Right lung (tissue), 5 donors: ENCODE measurements around the gene KCNMA1. TPM values are rescaled to one million over a fixed set of nuclear protein-coding genes. Genes with fewer than 3 reads are reported as not detected.

Experiments
- DNase-seq, 2 donors: peaks; one replicate each; pipeline ENCODE4 v3.0.0-alpha.2; 2013
- polyA plus RNA-seq, 5 donors: library from polyadenylated mRNA; unstranded; fragments of 120-200 nt; gene quantifications; one replicate each; pipeline versions ENCODE4 v1.2.1 to v1.2.3, GENCODE V29; 2013; ENCODE audit warnings: inconsistent platforms in 1 of 5, low replicate concordance in 1 of 5; ENCODE audit not compliant: insufficient read length in 5 of 5, insufficient read depth in 1 of 5

KCNMA1 gene
- polyA plus RNA-seq, 5 donors, result 3.8 to 4.6 (median 4.2) TPM

DNA sequence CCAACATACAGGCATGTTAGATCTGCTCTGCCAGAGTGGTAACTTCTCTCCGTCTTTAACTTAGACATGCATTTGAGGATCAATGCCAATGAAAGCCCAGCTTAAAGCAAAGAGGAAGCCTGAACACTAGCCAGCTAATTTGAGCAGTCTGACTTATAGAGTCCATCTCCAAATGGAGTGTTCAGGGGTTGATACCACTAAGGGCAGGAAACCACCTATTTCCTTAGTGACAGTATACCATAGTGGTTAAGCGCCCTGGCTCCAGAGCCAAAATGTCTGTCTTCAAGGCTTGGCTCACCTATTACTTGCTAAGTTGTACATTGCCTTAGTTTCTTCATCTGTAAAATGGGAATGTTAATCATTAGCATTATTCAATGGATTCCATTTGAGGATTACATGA lies 678.5 kb downstream of the KCNMA1 start:
- no peak for DNase-seq

DNA sequence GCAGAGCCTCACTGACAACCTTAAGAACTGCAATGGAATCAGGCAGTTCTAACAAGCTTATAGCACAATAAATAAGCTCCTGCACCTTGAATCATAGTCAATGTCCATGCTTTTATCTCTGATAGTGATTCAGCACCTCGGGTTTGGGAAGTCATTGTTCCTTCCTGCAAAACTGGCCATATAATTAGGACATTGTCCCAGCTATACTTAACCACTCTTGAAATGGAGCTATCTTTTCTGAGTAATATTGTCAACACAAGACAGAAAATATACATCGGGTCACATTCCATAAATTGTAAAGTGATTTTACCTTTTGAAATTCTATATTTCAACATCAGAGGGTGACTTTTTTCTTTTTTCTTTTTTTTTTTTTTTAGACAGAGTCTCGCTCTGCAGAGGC lies 682.8 kb downstream of the KCNMA1 start:
- no peak for DNase-seq

DNA sequence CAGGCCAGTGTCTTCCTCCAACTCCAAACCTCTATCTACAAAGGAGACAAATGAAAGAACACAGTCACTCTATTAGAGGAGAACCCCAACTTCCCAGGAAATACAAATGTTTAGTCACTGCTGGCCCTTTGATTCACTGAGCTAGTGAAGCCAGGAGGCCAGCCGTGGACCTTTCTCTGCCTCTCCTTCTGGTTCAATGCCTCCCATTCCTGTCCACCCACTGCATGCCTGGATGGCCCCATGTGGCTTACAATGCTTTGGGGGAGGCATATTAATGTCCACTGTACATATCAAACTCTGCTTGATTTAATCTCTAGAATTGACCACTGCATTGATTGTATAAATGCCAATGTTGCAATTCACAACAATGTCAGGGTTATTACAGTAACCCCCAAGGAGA lies 687.3 kb downstream of the KCNMA1 start:
- no peak for DNase-seq

DNA sequence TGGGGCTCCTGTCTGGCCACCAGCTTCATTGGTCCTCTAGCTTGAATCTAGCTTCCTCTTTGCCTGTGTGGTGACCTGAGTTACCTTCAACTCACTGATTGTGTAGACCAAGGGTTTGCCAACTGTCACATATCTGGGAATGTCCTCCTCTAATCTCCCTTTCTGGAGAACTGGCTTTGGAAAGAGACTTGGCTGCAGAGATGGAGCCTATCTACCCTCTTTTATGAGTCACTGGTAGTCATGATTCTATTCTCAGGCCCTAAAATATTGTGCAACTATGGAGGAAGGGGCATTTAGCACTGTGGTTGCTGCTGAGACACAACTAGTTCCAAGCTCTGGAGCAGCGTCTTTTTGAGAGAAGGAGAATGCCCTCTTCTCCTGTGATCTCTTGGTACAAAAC lies 691.3 kb downstream of the KCNMA1 start:
- DNase-seq, result no peak

DNA sequence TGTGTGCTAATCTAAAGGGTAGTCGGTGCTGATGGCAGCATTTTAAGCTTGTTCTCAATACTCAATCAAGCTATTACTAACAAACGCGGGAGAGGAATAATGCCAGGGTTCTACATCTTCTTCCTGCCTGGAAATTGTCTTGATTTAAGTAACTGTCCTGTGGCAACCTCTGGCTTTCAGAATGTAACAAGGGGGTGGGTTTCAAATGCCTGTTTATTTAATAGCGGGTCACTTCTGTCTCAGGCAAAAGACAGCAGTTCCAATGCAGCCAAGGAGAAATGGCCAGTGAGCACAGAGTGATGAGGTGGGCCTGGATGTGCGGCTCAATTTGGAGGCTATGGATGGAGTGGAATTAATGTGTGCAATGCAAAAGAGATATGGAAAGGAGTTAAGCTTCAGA lies 692.4 kb downstream of the KCNMA1 start:
- DNase-seq, result no peak

DNA sequence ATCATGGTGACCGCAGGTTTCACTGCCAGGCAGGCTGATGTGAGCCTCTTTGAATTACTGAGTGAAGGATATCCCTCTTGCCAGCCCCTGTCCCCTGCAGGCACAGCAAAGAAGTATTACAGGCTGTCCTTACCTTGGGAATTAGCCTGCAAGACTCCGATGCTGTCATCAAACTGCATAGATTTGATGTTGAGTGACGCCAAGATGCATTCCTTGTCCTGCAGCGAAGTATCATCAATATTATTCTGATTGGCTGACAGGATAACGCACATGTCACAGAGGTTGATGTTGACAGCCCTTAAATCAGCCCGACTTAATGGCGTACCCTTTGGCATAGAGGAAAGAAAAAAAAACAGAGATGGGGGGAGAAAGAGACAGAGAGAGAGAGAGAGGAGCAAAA lies 693.0 kb downstream of the KCNMA1 start:
- DNase-seq, result no peak

DNA sequence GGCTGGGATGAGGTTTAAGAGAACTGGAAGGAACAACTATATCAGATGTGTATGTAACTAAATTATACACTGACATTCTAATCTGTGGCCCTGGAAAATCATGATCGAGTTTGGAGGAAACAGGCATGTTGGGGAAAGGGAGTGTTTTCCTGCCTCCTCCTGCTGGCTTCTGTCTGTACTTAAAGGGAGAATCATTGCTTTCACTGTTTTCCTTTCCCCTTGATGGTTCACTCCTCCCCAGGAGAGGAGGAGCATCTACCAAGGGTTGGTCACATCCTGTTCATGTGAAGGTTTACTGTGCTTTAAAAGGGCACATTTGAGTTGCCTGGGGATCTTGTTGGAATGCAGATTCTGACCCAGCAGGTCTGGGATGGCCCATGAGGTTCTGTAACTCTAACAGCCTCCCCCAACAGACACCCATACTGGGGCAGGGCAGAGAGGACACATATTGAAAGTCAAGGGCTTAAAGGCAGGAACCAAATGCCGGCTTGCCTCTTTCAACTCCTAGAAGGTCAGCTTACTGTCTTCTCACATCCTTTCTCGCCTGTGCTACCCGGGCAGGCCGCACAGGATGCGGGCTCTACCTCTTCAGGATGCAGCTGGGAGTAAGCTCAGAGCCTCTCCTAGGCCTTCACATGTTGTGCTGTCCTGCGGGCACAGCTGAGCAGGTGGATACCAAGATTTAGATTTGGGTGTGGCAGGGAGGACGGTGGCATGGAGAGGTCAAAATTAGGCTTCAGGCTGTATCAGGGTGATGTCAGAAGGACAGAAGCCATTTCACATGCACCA lies 694.8 kb downstream of the KCNMA1 start:
- DNase-seq, result no peak

DNA sequence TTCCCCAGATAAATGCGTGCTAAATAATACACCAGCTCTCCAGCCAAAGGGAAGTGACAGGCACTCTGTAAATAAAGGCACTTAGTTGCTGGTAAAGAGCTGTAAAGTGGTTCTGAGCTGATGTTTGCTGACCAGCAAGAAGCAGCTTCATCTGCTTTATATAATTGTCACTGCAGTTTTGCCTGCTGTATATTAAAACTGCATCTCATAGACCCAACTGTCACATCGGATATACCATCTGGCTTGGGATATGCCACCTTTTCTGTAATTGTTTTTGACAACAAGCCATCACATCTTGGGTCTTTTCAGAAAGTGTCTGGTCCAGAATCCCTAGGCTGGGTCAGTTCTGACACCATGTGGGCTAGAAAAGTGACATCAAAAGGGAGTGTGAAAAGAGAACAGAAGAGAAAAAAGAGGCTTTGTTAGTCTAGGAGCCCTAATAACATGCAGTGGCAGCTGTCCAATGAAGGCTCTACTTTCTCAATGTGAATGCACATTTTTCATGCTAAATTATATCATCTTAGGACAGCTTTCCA lies 697.6 kb downstream of the KCNMA1 start:
- peak in 1 of 2 donors; percentile 30 for DNase-seq

DNA sequence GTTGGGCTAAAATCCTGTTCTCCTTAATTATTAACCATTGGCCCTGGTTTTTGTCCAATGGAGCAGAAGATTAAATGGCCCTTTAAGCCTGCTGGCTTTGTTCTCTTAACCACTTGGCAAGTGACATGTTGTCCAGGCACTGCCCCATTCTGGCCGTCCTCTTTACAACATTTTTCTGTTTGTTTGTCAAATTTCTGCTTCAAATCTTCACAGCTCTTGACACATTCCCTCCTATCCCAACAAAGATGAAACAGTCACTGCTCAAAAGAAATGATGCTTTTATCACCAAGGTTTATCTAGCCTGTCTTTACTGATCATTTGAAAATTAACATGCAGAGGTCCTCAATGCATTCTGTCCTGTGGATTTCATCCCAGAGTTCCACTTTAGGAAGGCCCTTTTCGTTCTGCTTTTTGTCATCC lies 700.4 kb downstream of the KCNMA1 start:
- no peak for DNase-seq

DNA sequence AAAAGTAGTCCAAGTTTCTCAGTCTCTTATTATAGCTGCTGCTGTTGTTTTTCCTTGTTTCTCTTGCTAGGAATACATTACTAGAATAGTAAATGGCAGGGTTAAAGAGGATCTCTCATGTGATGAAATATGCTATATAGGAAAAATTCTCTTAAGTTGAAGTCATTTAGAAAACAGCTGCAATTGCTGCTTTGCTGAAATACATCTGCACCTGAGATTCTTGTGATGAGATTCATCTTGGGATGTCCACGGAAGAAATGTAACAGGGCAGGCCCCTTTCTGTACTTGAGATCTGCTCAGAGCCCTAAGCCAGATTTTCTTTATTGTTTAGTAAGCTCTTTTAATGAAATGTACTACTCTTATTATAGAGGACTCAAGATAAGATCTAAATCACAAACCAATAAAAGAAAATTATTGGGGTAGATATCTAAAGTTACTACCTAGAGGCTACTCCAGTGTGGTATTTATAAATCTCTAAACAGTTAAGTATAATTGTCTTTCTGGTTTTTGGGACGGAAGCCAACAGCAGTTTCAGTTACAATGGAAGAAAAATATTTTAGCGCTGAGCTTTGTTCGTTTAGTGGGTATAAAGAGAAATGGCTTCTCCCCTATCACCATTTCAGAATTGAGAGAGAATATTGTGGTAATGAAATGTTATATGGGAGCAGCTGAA lies 701.5 kb downstream of the KCNMA1 start:
- no peak for DNase-seq

DNA sequence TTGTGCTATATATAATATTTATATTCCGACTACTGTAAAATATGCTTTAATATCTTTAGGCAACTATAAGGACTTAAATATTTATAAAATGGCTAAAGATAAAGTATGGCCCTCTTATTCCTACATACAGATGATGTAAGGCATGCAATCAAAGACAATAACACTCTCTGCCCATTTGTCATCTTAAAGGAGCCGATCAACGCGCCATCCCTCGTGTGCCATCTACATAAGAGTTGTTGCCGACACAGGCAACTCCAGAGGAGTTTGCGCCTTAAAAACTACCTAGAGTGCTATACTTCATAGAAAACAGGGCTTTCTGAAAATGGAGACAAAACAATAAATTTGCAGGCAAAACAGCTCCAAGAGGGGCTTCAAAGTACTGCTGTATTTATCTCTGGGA lies 709.0 kb downstream of the KCNMA1 start:
- DNase-seq, result no peak

DNA sequence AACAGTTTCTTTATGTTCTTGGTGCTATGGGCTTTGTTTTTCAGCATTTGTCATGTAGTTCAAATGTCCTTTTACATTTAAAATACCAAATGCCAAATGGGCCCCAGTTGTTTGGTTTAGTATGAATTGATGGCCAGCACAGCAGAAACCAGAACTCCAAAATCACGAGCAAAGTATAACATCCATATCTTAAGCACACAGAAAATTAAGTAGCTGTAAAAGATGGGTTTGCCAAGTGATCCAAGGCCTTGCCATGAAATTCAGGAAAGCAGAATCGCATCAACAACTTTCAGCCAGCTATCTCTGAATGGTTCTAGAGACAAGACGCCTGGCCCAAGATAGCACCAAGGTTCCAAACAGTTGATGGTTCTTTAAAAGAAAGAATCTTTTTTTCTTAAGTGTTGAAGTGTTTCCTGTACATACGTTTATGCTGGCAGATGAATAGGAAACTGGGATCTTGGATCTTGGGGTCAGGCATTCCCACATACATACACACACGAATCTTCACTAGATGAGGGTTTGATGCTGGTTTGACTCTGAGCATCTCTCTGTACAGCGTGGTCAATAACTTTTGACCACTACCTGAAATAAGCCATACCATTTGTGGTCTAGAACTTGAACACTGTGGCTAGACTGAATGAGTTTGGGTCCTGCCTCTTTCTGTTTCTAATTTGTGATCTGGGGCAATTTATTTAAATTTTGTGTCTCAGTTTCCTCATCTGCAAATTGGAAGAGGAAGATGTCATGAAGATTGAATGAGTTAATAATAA lies 711.8 kb downstream of the KCNMA1 start:
- no peak for DNase-seq

DNA sequence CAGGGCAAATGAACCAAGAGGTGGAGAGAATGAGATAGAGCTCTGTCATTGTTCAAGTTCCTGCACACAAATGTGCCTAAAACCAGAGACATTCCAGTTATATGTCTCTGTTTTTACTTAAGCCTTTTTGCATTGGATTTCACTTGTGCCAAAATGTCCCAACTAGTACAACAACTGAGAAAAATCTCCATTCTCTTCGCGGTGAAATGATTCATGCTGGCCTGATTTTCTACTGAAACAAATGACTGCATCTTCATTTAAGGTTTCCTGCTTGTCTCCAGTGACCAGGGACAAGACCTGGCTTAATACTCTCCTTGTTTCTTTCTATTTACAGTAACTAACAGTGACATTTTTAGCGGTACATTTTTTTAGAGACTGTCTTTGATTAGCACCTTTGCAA lies 714.9 kb downstream of the KCNMA1 start:
- no peak for DNase-seq

DNA sequence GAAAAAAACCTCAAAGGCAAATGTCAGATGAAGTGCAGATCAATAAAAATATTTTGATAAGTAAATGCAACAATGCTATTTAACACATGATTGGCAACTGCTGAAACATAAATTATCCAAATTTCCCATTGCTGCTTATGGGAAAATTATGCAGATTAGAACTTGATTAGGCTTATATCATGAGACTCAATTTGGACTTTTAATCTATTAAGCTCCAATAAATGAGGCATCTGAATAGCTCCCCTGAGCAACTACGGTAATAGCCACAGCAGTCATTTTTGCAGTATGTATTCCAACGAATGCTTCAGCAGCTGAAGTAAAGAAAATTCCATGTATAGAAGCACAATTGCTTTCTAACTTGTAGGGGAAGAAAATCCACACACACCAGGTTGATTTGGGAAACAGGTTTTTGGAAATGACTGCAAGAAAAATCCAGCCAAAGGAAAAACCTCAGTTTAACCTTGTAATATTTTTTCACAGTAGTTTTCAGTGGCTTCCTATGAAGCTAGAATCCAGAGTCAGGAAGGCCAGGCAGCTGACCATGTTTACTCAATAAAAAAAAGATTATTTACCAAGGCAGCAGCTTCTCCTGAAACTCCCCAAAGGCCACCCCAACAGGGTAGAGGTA lies 716.1 kb downstream of the KCNMA1 start:
- no peak for DNase-seq

DNA sequence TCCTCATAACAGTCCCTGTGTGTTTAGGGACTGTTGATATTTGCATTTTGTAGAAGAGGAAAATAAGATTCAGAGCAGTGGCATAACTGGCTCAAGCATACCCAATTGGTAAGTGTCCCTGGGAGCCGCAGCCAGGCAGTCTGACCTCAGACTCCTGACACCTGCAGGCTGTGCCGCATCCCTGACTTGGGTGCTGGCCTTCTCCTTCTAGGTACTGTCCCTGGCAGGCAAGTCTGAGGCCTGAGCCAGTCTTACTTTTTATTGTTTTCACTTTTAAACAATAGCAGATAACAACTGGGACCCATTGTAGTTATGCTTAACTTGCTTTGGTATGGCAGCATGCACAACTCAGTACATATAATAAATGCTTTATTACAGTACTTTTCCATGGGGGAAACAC lies 717.0 kb downstream of the KCNMA1 start:
- DNase-seq, result no peak

DNA sequence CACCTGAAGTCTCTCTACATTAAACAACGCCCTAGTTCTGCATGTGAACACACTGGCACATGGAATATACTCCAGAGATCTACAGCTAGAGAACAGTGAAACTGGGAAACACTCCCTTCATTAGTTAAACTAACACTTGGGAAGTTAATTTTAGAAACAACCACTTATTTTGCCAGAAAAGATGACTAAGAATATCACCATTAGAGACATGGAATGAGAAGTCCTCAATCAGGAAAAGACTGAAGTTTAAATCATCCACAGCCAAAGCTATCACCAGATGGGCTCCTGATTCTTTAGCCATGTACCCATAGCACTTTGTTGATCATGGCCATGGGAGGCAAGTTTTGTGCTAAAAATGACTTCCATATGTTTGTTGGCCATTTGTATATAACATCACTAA lies 719.5 kb downstream of the KCNMA1 start:
- no peak for DNase-seq

DNA sequence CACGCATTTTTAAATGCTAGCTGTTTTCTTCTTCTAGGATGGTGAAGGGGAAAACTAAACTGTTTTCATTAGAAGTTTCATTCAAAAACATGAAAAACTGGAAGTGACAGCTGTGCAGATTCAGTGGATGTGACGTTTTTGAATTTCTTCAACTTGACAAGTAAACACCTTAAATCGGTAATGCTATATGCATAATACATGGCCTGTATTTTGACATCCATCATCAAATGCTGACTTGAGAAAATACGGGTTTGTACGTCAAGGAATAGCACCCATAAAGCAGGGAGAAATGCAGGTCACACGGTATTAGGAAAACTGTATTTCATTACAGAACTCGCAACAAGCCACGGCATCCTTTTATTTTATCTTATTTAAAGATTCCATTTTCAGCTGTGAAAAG lies 720.5 kb downstream of the KCNMA1 start:
- DNase-seq, result no peak

DNA sequence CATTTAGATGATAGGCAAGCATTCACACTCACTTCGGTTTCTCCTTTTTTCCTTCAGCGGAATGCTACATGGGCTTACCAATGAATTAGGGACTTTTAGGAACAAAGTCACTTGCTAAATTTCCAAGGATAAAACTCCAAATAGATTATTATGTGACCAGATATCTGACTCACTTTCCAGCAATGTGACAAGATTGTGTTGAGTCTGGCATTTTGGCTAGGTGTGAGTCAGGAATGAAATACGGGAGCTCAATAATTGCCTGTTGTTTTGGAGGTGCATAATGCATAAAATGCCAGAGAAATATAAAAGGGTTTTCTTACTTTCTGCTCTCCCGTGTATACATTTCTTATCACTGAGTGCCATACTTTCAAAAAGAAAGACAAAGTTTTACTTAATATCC lies 721.1 kb downstream of the KCNMA1 start:
- DNase-seq, result no peak

DNA sequence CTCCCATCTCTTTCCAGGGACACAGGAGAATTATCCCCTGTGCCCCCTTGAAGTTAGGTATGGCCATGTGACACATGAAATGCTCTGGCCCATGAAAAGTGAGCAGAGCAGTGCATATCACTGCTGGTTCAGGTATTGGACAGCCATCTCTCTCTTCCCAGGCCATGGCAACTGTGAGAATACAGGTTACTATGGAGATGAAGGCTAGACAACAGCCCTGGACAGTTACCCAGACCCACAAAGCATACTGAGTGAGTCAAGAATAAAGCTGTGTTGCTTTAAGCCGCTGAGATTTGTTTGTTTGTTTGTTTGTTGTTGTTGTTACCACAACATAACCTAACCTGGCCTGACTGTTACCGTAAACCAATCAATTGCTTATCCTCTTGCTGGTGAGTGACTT lies 722.3 kb downstream of the KCNMA1 start:
- DNase-seq, result no peak

DNA sequence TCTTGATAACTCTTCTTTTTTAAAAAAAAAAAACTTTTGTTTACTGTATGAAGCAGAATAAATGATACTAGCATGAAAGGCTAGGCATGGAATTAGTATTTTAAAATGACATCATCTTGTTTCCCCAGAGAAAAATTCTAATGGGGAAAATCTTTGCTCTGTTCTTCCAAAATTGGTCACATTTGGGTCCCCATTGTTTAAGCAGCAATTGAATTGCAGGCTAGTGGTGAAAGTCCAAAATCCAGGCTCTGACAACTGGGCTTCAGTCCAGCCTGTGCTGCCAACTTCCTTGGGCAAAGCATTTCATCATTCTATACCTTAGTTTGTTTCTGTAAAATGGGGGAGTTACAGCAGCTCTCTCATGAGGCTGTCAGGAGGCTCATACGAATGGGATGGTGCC lies 726.4 kb downstream of the KCNMA1 start:
- no peak for DNase-seq

DNA sequence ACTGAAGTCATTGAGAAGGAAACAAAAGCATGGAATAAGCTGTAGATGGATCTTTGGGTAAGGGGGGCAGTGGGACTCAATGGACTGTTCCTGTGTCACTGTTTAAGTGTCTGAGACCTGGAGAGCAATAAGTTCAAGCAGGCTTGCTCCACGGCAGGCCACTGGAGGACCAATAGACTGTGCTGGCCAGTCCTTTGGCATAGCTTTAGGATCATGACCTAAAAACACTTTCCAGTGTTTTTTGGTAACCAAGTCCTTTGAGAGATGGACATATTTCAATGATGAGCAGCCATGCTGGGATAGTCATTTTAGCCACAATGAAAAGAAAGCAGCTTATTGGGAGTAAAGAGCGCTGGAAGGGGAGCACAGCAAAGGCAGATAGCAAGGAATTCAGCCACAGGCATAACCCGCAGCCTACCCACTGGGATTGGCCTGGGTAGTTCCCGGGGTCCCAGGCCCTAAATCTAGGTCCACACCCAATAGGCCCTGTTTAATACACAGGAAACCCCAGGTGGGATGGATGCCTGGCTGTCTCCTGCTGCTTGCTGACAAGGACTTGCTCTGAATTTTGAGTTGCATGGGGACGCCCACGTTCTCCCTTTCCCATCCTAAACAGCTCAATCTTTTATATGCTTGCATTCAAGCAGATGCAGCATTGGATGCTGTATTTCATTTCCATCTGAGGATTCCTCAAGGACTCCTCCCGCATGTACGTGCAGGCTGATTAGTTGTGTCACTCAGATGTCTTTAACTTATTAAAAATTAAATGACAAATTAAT lies 727.2 kb downstream of the KCNMA1 start:
- DNase-seq, result no peak
